GM19023 (cell line): ENCODE measurements around the gene PBX2.

ENCODE experiments used
- ATAC-seq: cut with Tn5 transposase; IDR thresholded peaks from one replicate; pipeline ENCODE4 v1.9.1; 2021; ENCODE audit warnings: mild to moderate bottlenecking, moderate library complexity; ENCODE audit not compliant: unreplicated experiment

Gene PBX2

GRCh38 chr6:32175322-32175710 is 14.7 kb downstream of the PBX2 start:
- no peak for ATAC-seq

GRCh38 chr6:32174416-32174815 is 15.6 kb downstream of the PBX2 start:
- no peak for ATAC-seq

- ATAC-seq = no peak
Observed at GRCh38 chr6:32173051-32173727, 16.8 kb downstream of the PBX2 start.

GRCh38 chr6:32171234-32171633 is 18.8 kb downstream of the PBX2 start:
- no peak for ATAC-seq

- no peak for ATAC-seq
Observed at GRCh38 chr6:32170294-32170693, 19.7 kb downstream of the PBX2 start.

- ATAC-seq = no peak
Observed at GRCh38 chr6:32168807-32169591, 21.0 kb downstream of the PBX2 start.

- no peak for ATAC-seq
Observed at GRCh38 chr6:32168350-32168749, 21.7 kb downstream of the PBX2 start.

GRCh38 chr6:32167761-32168262 is 22.2 kb downstream of the PBX2 start:
- no peak for ATAC-seq

- ATAC-seq = no peak
Observed at GRCh38 chr6:32167154-32167760, 22.7 kb downstream of the PBX2 start.

- no peak for ATAC-seq
Observed at GRCh38 chr6:32166411-32167061, 23.5 kb downstream of the PBX2 start.

GRCh38 chr6:32164295-32164694 is 25.7 kb downstream of the PBX2 start, which contains the start of gene EGFL8:
EGFL8 (plus strand) TSS chr6:32164595; CDS start chr6:32166166, 1,571 bp downstream.
- ATAC-seq = no peak

GRCh38 chr6:32163559-32164258 is 26.3 kb downstream of the PBX2 start:
- no peak for ATAC-seq

- no peak for ATAC-seq
Observed at GRCh38 chr6:32158052-32158451, 31.9 kb downstream of the PBX2 start.

- ATAC-seq = no peak
Observed at GRCh38 chr6:32156891-32157290, 33.1 kb downstream of the PBX2 start.

- ATAC-seq = peak; percentile 56
Observed at GRCh38 chr6:32154514-32155161, 35.4 kb downstream of the PBX2 start.

GRCh38 chr6:32153564-32154513 is 36.2 kb downstream of the PBX2 start, which contains the start of gene PPT2:
PPT2 (plus strand) TSS chr6:32154141; CDS start chr6:32154595, 454 bp downstream.
- ATAC-seq = peak; percentile 36

GRCh38 chr6:32152769-32153563 is 37.0 kb downstream of the PBX2 start:
- ATAC-seq = no peak
